Heart right ventricle (tissue), 16 donors: ENCODE data around the gene AURKA. TPM values are rescaled to one million over a fixed set of nuclear protein-coding genes. Genes with fewer than 3 reads are reported as not detected.

Experiments used
- ATAC-seq, 8 donors: fragments of 200-7000 bp; cut with Tn5 transposase; one replicate each; pipeline ENCODE4 v1.9.1; 2020; ENCODE audit warnings: mild to moderate bottlenecking in 8 of 8, moderate library complexity in 8 of 8, moderate number of reproducible peaks in 1 of 8
- DNase-seq, 2 donors: peaks; one replicate each; pipeline ENCODE4 v3.0.0-alpha.2; 2020
- H3K27ac ChIP-seq, 10 donors: fragments of 200-600 bp; sonication (generic) in 2 of 10; one replicate each; pipeline versions ENCODE4 v1.5.0 to v1.8.0; 2020 to 2022; ENCODE audit warnings: mild to moderate bottlenecking in 3 of 10
- H3K27me3 ChIP-seq, 7 donors: fragments of 200-600 bp; one replicate each; pipeline ENCODE4 v1.8.0; 2021 to 2022; ENCODE audit warnings: mild to moderate bottlenecking in 2 of 7
- H3K36me3 ChIP-seq, 9 donors: fragments of 200-600 bp; sonication (generic) in 1 of 9; one replicate each; pipeline versions ENCODE4 v1.5.0 to v1.8.0; 2020 to 2022; ENCODE audit warnings: mild to moderate bottlenecking in 2 of 9
- H3K4me1 ChIP-seq, 9 donors: fragments of 200-600 bp; sonication (generic) in 1 of 9; one replicate each; pipeline versions ENCODE4 v1.5.0 to v1.8.0; 2020 to 2022; ENCODE audit warnings: mild to moderate bottlenecking in 4 of 9
- H3K4me3 ChIP-seq, 10 donors: fragments of 200-600 bp; sonication (generic) in 2 of 10; one replicate each; pipeline versions ENCODE4 v1.5.0 to v1.8.0; 2020 to 2022; ENCODE audit warnings: mild to moderate bottlenecking in 7 of 10, moderate library complexity in 2 of 10
- H3K9me3 ChIP-seq, 11 donors: fragments of 200-600 bp in 10 of 11; sonication (generic) in 2 of 11; one replicate each; pipeline versions ENCODE4 v1.5.0 to v1.8.0; 2013 to 2022; ENCODE audit warnings: mild to moderate bottlenecking in 2 of 11, control low read depth in 1 of 11, moderate library complexity in 1 of 11
- CTCF ChIP-seq, 9 donors: fragments of 200-600 bp; sonication (generic) in 2 of 9; IDR thresholded peaks; one replicate each; pipeline versions ENCODE4 v1.5.0 to v1.8.0; 2021 to 2022; ENCODE audit warnings: antibody characterized with exemption in 9 of 9, mild to moderate bottlenecking in 5 of 9, moderate library complexity in 1 of 9
- WGBS, 2 donors: extraction: QIAGEN DNeasy Blood & Tissue Kit; methylation state at CpG; one replicate each; pipeline ENCODE4 v1.1.7; 2013; ENCODE audit warnings: inconsistent platforms in 1 of 2; 5-methylcytosine and 5-hydroxymethylcytosine counted together
- intact Hi-C, 10 donors: fragments of 100-400 bp; cut with DNase I; formaldehyde crosslinking; loops; one replicate each; pipeline versions ENCODE4 v1.11.1 to v1.14.2; 2022
- polyA plus RNA-seq, 2 donors: library from polyadenylated mRNA; stranded (reverse); fragments of 200-250 nt; gene quantifications; one replicate each; pipeline ENCODE4 v1.2.3, GENCODE V29; 2013
- total RNA-seq, 10 donors: library from RNA; stranded (reverse); fragmentation: NEBNext Ultra II Directional in 3 of 10; extraction: Animal tissue kit (Norgen Biotek cat#: 25700) in 3 of 10; gene quantifications; one replicate each; pipeline versions ENCODE4 v1.2.1 to v1.2.4, GENCODE V29; 2021 to 2023
- donor health status: Arrhythmogenic right ventricular cardiomyopathy.
- donor health status: ischemic (EF 13 %, LVEDD 7.1; RV severe dilation, severe dysfunction).
- donor health status: healthy with polysubstance abuse.
- donor health status: DM: no; HTN: yes; CAD: no.
- donor health status: DM: no; HTN: no; CAD: no.
- donor health status: ischemic (EF 25% LVEDD 6.9; RV normal size, moderate dysfunction).
- donor health status: ischemic (EF 25% LVEDD 5.7; RV mildly dilated, moderate dysfunction).
- donor health status: healthy.
- donor health status: DM: yes; HTN: yes; CAD: no.
- donor health status: Ischemic cardiomyopathy.
- donor health status: ischemic (EF 35%, LVEDD 5.7; RV mildly dilated, moderate dysfunction).
- donor health status: nonischemic (EF 11% LVEDD 7.7; RV severe dilation, severe dysfunction).
- donor health status: DM: yes; HTN: yes; CAD: no.
- donor health status: PGD.
- donor health status: ischemic (EF 29% LVEDD 5.4; RV normal size, mild dysfunction).
- donor health status: nonischemic (EF 23%, LVEDD 6.1; RV moderate dilation, normal function).

Gene AURKA
- total and polyA plus RNA-seq, 12 donors, result 2.4 to 12.2 (median 7.5) TPM

- DNase-seq, result peak; percentile 87 to 90
- peaks cover 0 to 29% (median 0%) of the 10 kb centered on the region in 9 donors for H3K36me3 ChIP-seq
- H3K9me3 ChIP-seq, result no peaks in the 10 kb centered on the region
- TF ChIP-seq CTCF (IDR thresholded peaks at IDR 0.05), result no peak
- 1% methylated on average over 51 to 63 of the region's 63 CpGs for WGBS, 2 donors
- peaks cover 0 to under 1% (median 0%) of the 10 kb centered on the region in 7 donors for H3K27me3 ChIP-seq
- peak; percentile 93 to 99 (median 96) for ATAC-seq
- H3K27ac ChIP-seq, result peak within 1 kb of the TSS; percentile 72 to 97 (median 91)
- H3K4me1 ChIP-seq, result peaks cover 7 to 46% (median 34%) of the 10 kb centered on the region in 9 donors
- peak within 1 kb of the TSS; percentile 72 to 95 (median 90) for H3K4me3 ChIP-seq
- intact Hi-C loops, result loop anchor here in 3 of 10 donors (1.0 to 5.0 kb wide), 3 partner anchors 34 kb away; partner anchors contain the start of genes AURKA (in 3 of the 3) and CSTF1 (in 3 of the 3)
Observed at GRCh38 chr20:56358600-56359211, 33.3 kb downstream of the AURKA start, which contains the start of gene FAM210B. Gene FAM210B (plus strand): TSS chr20:56358974. CDS start chr20:56359006, 32 bp downstream.

GRCh38 chr20:56358070-56358469, 33.9 kb downstream of the AURKA start:
- no peaks in the 10 kb centered on the region for H3K9me3 ChIP-seq
- 72 to 73% methylated on average over 6 of the region's 6 CpGs for WGBS, 2 donors
- H3K4me3 ChIP-seq, result peak overlapping the region in 9 of 10 donors; percentile 21 to 95 (median 89)
- no peak for ATAC-seq
- no peak for TF ChIP-seq CTCF (IDR thresholded peaks at IDR 0.05)
- intact Hi-C loops, result loop anchor here in 3 of 10 donors (1.0 to 5.0 kb wide), 3 partner anchors 34 to 35 kb away; partner anchors contain the start of genes AURKA (in 3 of the 3) and CSTF1 (in 3 of the 3)
- peaks cover 0 to 23% (median 0%) of the 10 kb centered on the region in 9 donors for H3K36me3 ChIP-seq
- no peak for DNase-seq
- H3K4me1 ChIP-seq, result peaks cover 7 to 41% (median 33%) of the 10 kb centered on the region in 9 donors
- H3K27ac ChIP-seq, result no peak overlapping the region
- peaks cover 0 to 5% (median 0%) of the 10 kb centered on the region in 7 donors for H3K27me3 ChIP-seq

- peaks cover 0 to 8% (median 0%) of the 10 kb centered on the region in 9 donors for H3K4me1 ChIP-seq
- no peaks in the 10 kb centered on the region for H3K36me3 ChIP-seq
- H3K4me3 ChIP-seq, result no peak overlapping the region
- WGBS, 2 donors, result 82 to 83% methylated on average over 4 of the region's 4 CpGs
- H3K27ac ChIP-seq, result no peak overlapping the region
- TF ChIP-seq CTCF (IDR thresholded peaks at IDR 0.05), result no peak
- H3K9me3 ChIP-seq, result no peaks in the 10 kb centered on the region
- H3K27me3 ChIP-seq, result peaks cover 0 to 14% (median 1%) of the 10 kb centered on the region in 7 donors
- DNase-seq (no peak), ATAC-seq (no peak)
- intact Hi-C loops, result no loop called here
Observed at GRCh38 chr20:56353356-56353755, 38.7 kb downstream of the AURKA start.

GRCh38 chr20:56352345-56353055, 39.5 kb downstream of the AURKA start:
- 73 to 77% methylated on average over 5 of the region's 5 CpGs for WGBS, 2 donors
- Histone ChIP-seq H3K4me3 (no peak overlapping the region), H3K27ac (no peak overlapping the region), H3K9me3 (no peaks in the 10 kb centered on the region), H3K27me3 (peaks cover 0 to 19% (median 7%) of the 10 kb centered on the region in 7 donors), H3K36me3 (no peaks in the 10 kb centered on the region), H3K4me1 (peaks cover 0 to 8% (median 0%) of the 10 kb centered on the region in 9 donors)
- no peak for DNase-seq
- TF ChIP-seq CTCF (IDR thresholded peaks at IDR 0.05), result no peak
- intact Hi-C loops, result no loop called here
- ATAC-seq, result no peak
